Transverse colon (tissue), 4 donors: ENCODE results near the gene UNC13A.

ENCODE experiments used
- CTCF ChIP-seq, 5 experiments: fragments of 200-600 bp in 3 of 5; fragments of 450-650 bp in 2 of 5; sonication (generic) in 3 of 5; IDR thresholded peaks; 1 replicate in 2 of 5; 2 replicates in 3 of 5; pipeline ENCODE4 v1.5.1; 2016 to 2017; ENCODE audit warnings: antibody characterized with exemption in 5 of 5, inconsistent platforms in 3 of 5, mild to moderate bottlenecking in 2 of 5, moderate library complexity in 1 of 5
- POLR2A ChIP-seq: fragments of 450-650 bp; IDR thresholded peaks from one replicate; pipeline ENCODE4 v1.6.1; 2016; ENCODE audit warnings: antibody characterized with exemption, mild to moderate bottlenecking, moderate library complexity
- POLR2AphosphoS5 ChIP-seq, 3 donors: sonication (generic); formaldehyde crosslinking; IDR thresholded peaks; one replicate each; pipeline ENCODE4 v1.6.1; 2016; ENCODE audit warnings: antibody characterized with exemption in 3 of 3

GRCh38 chr19:17655751-17656472 is 32.2 kb downstream of the UNC13A start:
- TF ChIP-seq CTCF (IDR thresholded peaks at IDR 0.05) = no peak
- no peak for TF ChIP-seq POLR2A
- no peak for TF ChIP-seq POLR2AphosphoS5 (IDR thresholded peaks at IDR 0.05)
